Measurements from ENCODE around the gene TRABD. TPM values are rescaled to one million over a fixed set of nuclear protein-coding genes. Genes with fewer than 3 reads are reported as not detected.

The TRABD gene
- polyA plus RNA-seq, 1 of the 3 experiments (the other 2 are of a cell fraction): 50.6 TPM

GRCh38 chr22:50199251-50199721, 13.6 kb downstream of the TRABD start:
- H3F3A ChIP-seq (replicated peaks; ENCODE audit: insufficient read depth): no peaks in the 10 kb centered on the region
- CTCF ChIA-PET: interaction anchor here (1.7 kb wide), 1 partner anchor 9 kb away, joined by 5 read pairs; no protein-coding TSS in a partner anchor
- no peak overlapping the region for H2AFZ ChIP-seq (ENCODE audit: low read depth)
- H3K9me3 ChIP-seq: no peaks in the 10 kb centered on the region
- TF ChIP-seq ELF1 (IDR thresholded peaks at IDR 0.05) (no peak), POLR2AphosphoS5 (IDR thresholded peaks at IDR 0.05; ENCODE audit: low read depth, low read length) (no peak), SMC3 (IDR thresholded peaks at IDR 0.05; ENCODE audit: low read depth, low read length) (no peak), RAD21 (IDR thresholded peaks at IDR 0.05; ENCODE audit: low read length) (no peak), PBX3 (IDR thresholded peaks at IDR 0.05) (no peak), TAF1 (IDR thresholded peaks at IDR 0.05; ENCODE audit: borderline replicate concordance, low read depth, low read length) (no peak), MEF2A (IDR thresholded peaks at IDR 0.05; ENCODE audit: borderline replicate concordance, low read depth) (no peak), RFX5 (IDR thresholded peaks at IDR 0.05; ENCODE audit: low read length) (no peak), FOSL2 (IDR thresholded peaks at IDR 0.05; ENCODE audit: borderline replicate concordance, low read depth) (no peak), RXRA (IDR thresholded peaks at IDR 0.05; ENCODE audit: borderline replicate concordance, low read depth) (no peak), EP300 (IDR thresholded peaks at IDR 0.05; ENCODE audit: borderline replicate concordance in 1 of 2, low read depth in 1 of 2, low read length in 1 of 2) (no peak), IRF3 (IDR thresholded peaks at IDR 0.05; ENCODE audit: low read depth, low read length) (no peak), FOXJ3 (CRISPR knock-in tag; IDR thresholded peaks at IDR 0.05) (no peak), MXI1 (IDR thresholded peaks at IDR 0.05; ENCODE audit: low read depth, low read length) (no peak), GATA2 (CRISPR knock-in tag; IDR thresholded peaks at IDR 0.05) (no peak), REST (IDR thresholded peaks at IDR 0.05; ENCODE audit: low read depth, low read length) (no peak), NFIC (IDR thresholded peaks at IDR 0.05; ENCODE audit: borderline replicate concordance) (no peak), MAX (IDR thresholded peaks at IDR 0.05; ENCODE audit: low read depth) (no peak), TEAD4 (IDR thresholded peaks at IDR 0.05; ENCODE audit: borderline replicate concordance, insufficient read depth) (no peak)
- H3K4me1 ChIP-seq (ENCODE audit: control insufficient read depth in 1 of 2, insufficient read depth in 2 of 2, low read depth in 1 of 2, low read length in 1 of 2): peaks cover 0 to 15% of the 10 kb centered on the region in 2 experiments; a peak in 1 of 4 replicates
- WGBS (ENCODE audit: low lambda C conversion rate): 94% methylated on average over 8 of the region's 18 CpGs
- DNase-seq: no peak
- no peak overlapping the region; a peak in 1 of 4 replicates for H3K4me3 ChIP-seq (ENCODE audit: low read depth in 2 of 2, low read length in 1 of 2)
- no peaks in the 10 kb centered on the region for H3K27me3 ChIP-seq (ENCODE audit: insufficient read depth)
- H3K79me2 ChIP-seq (ENCODE audit: insufficient read depth): peaks cover 31% of the 10 kb centered on the region
- H3K9ac ChIP-seq: no peak overlapping the region
- peak overlapping the region; percentile 90 for H3K4me2 ChIP-seq
- no peak overlapping the region for H3K27ac ChIP-seq (ENCODE audit: low read depth in 2 of 2, low read length in 1 of 2)
- no peaks in the 10 kb centered on the region for H3K9me2 ChIP-seq
- POLR2A ChIA-PET: no interaction called here
- peaks cover 6% of the 10 kb centered on the region for H4K20me1 ChIP-seq (ENCODE audit: insufficient read depth)
- H3K36me3 ChIP-seq (replicated peaks in 1 of 2; ENCODE audit: control insufficient read depth in 1 of 2, insufficient read depth in 2 of 2, low read length in 1 of 2): peaks cover 12 to 29% of the 10 kb centered on the region in 2 experiments

Measured in SK-N-SH (cell line).